ENCODE measurements around the gene AIP. TPM values are rescaled to one million over a fixed set of nuclear protein-coding genes. Genes with fewer than 3 reads are reported as not detected.

Gene AIP
- total RNA-seq, 1 donor from 2014 or later = 46.8 TPM

DNA sequence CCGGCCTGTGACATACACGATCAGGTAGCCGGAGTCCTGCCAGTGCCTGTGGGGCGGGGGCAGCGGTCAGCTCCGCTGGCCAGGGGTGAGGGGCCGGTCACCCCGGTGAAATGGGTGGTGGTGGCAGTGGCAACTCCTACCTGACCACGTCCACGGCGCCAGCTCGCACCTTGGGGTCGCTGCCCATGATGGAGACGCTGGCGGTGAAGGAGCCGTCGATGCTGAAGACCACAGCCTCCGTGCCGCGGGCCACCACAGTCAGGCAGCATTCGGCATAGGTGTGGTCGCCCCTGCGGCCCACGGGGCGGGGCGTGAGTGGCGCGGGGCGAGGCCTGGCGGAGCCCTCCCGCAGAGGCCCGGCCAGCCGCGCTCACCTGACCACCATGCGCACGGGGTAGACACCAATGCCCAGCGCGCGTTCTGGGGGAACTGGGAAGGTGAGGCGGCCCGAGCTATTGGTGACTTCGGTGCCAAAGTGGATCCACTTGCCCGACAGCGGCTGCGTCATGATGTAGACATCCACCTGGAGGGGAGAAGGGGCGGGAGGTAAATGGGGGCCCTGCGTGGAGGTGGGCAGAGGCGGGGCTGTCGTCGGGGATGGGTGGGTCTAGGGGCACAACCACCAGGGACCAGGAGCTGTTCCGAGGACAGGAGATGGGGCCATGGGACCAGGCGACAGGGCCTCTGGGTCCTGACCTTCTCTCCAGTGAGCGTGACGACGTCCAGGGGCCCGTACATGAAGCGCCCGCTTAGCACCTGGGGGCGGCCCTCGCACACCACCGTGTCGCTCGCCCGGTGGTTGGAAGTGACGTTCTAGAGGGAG is 10.9 kb downstream of the AIP start:
- no peak for DNase-seq (ENCODE audit: low spot score)

DNA sequence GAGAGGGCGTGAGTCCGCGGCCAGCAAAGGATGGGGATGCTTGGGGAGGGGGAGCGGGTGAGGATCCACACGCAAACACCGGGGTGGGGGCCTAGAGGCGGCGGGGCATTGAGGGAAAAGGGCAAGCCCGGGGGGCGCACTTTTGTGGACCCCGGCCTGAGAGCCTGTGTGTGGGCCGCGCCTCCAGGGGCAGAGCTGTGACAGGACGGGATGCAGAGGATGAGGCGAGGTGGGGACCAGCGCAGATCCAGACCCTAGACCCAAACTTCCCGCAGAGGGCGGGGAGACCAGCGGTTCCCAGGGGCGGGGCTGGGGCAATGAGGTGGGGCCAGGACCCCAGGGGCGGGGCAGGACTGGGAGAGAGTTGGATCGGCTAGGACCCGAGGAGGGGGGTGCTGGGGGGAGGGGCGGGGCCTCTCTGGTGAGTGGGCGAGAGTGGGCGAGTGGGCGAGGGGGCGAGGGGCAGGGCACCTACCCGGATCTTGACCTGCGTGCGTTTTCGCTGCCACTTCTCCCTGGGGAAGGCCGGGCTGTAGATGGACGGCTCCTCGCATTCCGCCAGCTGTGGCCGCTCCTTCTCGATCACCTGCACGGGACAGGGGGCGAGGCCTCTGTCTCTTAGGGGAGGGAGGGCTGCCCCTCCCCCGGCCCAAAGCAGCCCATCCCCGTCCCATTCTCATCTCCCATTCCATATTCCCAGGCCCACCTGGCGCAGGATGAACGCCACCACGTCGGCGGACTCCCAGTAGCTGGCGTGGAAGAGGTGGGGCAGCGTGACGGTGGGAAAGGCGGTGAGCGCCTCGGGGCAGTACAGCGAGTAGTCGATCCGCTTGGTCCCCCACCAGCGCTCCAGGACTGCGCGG is 11.8 kb downstream of the AIP start:
- DNase-seq (ENCODE audit: low spot score) = no peak

DNA sequence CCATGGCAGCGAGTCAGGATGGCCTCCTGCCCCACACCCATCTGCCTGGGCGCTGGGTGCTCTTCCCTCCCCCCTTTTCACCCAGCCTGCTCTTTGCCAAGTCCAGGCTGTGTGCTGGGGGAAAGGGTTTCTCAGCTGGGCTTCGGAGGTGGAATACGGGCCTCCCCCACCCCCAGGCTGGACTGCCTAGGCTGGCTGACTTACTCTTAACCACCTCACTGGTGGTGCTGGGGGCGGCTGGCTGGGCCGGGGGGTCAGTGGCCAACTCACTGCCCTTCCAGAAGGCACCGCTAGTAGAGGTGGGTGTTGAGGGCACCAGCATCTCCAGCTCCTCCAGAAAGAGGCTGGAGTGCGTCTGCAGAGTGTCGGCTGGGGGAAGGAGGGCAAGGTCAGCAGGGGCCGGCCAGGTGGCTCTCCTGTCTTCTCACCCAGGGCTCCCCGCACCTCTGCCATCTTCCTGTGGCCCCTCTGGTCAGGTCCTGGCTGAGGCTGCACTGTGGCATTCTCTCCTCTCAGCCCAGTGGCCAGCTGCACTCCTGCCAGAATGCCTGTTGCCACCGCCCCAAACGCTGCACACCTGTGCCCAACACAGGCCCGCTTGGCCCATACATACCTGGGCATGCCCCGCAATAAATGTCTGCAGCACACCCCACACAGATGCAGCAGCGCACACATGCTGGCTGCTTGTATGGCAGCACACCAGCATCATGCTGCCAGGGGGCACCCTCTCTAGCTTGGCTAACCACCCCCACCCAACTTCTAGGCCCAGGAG is 12.6 kb downstream of the AIP start:
- no peak for DNase-seq (ENCODE audit: low spot score)

DNA sequence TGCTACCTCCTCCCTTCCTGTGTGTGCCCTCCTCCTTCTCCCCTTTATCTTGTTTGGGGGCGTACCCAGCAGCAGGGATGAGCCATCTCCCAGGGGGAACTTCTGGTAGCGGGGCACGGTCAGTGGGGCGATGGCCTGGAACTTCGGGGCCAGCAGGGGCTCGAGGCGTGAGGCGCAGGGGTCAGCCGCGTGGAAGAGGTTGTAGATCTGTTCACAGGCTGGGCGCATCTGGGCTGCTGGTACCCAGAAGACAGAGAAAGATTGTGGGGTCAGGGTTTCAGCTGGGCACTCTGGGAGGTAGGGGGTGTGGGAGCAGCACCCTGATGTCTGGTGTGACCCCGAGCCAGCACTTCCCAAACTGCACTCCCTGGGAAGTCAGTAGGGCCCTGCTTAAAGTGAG is 13.3 kb downstream of the AIP start:
- no peak for DNase-seq (ENCODE audit: low spot score)

DNA sequence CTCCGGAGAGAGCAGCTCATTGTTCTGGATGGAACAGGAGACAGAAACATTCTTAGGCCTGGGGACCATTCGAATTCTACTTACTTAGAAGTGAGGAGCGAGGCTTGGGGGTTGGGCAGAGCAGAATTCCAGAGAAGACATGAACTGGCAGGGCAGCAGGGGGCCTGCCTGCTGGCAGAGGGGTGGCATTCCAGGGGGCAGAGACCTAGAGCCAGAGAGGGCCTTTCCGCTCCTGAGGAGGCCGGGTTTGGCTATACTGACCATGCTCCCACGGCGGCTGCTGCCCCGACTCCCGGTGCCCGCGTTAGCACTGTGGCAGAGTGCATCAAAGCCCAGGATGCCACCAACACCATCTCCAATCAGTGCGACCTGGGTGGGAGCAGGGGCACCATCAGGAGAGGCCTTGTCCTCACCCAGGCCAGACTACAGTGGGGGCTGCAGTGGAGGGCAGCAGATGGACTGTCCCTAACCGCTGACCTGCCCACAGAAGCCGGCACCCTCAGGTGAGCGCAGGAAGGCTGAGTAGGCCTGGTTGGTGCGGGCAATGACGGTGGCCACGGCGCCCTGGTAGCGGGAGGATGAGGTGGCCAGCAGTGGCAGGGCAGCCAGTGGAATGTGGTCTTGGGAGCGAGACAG is 14.9 kb downstream of the AIP start:
- DNase-seq (ENCODE audit: low spot score) = no peak

DNA sequence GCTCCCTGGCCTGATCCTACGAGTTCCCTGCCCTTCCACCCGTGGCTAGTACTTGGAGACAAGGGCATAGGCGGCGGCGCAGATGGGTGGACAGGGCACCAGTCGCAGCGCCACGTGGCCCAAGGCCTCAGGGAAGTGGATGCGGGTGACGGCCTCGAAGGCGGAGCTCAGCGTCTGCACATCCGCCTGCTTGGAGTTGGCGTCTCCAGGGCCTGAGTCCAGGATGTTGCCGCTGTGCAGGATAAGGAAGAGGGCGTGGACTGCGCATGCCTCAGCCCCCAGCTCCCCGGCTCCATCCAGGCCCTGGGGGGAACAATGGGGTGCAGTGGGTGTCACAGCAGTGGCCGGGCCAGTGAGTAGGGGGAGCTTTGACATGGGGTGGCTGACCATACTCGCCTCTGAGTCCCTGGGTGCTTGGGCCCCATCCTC is 15.7 kb downstream of the AIP start:
- no peak for DNase-seq (ENCODE audit: low spot score)

DNA sequence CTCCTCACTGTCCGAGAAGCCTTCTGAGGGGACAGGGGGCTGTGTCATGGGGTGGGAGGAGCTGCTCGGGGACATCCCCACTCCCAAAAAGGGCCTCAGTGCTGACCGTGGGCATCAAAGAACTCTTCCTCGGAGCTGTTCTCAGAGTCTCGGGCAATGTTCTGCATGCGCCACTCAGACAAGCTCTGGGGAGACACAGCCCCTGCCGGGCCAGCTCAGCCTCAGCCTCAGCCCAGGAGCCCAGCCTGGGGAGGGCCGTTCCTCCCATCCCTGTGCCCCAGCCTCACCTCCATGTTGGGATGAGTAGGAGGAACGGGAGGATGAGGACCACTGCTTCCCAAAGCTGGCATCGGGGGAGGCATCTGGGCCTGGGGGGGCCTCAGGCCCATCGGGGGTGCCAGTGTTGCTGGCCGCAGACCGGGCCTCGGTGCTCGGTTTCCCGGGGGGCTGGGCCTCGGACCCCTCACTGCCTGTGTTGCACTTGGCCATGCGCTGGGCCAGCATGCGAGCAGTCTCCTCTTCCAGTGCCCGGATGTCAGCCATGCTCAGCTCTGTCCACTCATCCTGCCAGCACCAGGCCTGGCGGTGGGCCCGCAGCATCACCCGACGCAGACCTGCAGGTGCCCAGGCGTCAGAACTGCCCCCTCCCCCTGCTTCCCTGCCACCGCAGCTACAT is 17.1 kb downstream of the AIP start:
- no peak for DNase-seq (ENCODE audit: low spot score)

DNA sequence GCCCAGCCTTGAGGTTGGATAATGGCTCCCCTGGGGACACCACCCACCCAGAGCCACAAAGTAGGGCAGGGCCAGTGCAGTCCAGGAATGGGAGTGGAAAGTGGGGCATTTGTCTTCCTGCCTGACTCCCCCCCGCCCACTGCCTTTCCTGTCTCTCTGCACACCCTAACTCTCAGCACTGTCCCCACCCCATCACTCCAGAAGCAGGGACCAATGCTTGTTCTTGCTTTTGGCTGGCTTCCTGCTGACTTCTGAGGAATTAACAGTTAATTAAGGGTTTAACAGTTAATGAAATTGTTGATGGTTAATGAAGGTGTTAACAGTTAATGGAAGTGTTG is 17.6 kb downstream of the AIP start:
- DNase-seq (ENCODE audit: low spot score) = no peak

DNA sequence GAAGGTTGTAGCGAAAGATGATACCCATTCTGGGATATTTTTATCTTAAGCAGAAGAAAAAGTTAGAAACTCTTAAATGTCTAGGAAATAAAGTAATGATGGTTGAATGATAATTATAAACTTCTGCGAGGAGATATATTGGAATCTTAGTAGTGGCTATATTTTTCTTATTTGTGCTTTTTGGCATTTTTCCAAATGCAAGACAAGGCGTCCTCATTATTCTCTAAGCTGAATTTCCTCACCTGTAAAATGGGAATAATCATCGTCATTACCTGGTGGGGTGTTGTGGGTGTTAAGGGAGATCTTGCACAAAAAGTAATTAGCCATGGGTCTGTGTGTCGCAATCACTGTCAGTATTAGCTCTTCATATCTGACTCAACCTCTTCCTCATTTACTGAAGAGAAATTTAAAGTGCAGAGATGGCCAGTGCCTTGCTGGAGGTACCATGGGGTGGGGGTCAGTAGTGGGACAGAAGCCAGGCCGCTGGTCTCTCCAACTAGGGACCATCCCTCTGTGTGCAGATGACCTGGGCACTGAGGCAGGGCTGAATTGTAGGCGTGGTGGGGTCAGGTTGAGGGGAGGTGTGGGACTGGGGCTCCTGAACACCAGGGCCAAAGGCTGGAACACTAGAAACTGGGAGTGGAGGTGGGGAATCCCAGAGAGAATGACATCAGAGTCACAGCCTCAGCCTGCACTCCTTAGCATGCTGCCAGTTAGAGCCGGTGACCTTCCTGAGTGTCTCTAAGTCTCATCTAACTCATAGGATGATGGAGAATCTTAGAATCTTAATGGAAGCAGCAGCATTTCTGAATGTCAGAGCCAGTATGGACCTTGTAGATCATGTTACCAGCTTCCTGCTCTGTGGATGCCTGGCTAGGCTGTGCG is 18.2 kb downstream of the AIP start:
- DNase-seq (ENCODE audit: low spot score) = no peak

DNA sequence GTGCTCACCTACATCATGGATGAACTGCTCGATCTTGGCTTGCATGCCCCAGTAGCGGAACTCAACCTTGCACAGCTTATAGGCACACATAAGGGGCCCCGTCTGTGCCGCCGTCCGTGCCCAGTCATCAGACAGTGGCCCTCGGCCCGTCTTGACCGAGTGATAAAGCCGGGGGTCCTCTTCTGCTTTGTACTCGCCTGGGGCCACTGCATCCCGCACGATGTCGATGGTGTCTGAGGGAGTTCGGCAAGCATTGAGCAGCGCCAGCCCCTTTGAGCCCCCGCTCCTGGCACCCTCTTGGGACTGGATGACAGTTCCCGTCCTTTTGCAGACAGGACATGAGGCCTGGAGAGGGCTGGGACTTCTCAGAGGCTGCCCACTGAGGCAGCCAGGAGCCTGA is 19.0 kb downstream of the AIP start:
- no peak for DNase-seq (ENCODE audit: low spot score)

DNA sequence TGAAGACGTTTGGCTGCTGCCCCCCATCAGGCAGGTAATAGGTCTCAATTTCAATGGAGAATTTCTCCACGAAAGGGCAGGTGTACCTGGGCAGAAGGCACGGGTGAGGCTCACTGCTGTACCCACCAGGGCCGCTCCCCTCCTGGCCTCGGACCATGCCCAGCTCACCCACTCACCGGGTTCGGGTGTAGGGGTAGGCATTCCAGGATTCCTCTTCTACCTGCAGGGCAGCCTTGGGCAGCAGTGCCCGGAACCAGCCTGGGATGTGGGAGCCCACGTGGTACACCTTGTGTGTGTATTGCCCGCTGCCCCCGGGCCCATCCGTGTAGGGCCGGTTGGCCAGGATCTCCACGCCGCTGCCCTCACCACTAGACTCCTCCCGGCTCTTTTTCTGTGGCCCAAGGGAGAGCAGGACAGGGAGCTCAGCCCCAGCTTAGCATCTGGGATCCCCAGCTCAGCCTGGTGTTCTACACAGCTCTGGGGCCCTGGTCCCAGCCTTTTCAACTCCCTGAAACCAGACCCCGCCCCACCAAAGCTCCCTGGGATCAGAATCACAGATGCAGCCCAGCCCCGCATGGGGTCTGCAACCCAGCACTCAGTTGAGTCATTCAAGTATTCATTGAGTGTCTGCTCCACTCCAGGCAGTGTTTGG is 19.6 kb downstream of the AIP start:
- no peak for DNase-seq (ENCODE audit: low spot score)

DNA sequence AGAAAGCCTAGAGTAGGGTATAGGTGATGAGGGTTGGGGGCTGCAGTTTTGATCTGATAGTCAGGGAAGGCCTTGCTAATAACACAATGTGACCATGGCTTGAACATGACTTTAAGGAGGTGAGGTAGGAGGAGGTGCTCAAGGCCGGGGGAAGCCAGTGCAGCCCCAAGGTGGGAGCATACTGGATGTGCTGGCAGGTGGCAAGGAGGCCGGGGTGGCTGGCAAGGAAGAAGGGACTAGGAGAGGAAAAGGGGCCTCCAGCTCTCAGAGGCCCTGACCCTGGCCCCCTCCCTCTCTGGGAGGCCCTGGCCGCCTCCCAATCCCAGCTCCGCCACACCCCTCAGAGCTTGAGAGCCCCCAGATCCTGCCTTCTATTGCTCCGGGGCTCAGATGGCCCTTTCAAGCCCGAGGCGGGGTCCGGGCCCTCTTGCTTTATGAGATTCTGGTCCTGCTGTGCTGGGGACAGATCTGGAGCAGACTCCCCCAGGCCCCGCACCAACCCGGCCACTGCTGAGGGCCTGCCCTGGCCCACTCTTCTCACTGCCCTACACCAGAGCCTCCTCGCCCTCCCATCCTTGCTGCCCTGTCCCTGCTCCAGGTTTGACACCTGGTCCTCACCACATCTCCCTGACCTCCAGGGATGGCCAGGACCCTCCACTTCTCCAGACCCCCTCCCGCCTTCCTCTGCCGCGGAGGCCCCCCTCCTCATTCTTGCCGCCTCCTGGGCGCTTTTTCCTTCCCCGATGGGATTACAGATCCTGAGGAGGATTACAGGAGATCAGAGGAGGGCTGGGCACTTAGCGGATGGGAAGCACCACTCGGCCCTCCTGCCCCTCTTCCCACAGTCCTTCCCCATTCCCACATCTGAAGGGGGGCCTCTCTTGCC is 20.5 kb downstream of the AIP start:
- no peak for DNase-seq (ENCODE audit: low spot score)

DNA sequence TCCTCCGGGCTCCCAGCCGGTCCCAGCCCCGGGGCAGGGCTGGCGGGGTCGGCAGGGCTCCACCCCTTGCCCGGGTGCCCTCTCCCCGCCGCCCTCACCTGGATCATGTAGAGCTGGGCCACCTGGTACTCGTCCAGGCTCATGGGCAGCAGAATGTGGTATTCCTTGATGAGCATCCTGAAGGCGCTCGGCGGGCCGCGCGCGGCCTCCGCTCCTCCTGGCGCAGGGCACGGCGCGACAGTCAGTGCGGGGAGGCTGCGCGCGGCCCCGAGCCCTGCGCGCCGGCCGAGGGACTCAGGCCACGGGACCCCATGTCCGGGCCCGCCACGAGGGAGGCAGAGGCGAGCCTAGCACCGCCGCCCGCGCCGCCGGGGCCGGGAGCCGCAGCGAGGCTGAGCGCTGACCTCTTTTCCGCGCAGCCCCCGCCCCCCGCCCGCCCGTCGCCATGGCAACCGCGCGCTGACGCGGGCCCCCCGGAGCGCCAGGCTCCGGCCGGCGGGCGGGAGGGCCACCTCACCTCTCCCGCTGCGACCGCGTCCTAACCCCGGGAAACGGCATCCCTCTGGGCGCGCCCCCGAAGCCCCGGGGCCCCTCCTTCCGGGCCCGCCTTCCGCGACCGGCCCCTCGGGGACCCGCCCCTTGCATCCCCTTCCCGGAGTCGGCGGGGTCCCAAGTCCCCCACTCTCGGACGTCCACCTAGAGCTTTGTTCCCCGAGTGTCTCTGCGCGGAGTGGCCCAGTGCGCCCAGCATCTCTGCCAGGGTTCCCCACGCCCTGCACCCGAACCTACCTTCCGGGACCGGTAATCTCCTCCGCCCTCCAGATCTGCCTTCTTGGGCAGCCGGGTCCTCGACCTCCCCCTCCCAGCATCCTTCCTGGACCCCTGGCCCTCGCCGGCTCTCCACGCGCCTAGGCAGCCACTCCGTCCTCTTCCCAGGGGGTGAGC is 21.5 kb downstream of the AIP start:
- DNase-seq (ENCODE audit: low spot score) = no peak

DNA sequence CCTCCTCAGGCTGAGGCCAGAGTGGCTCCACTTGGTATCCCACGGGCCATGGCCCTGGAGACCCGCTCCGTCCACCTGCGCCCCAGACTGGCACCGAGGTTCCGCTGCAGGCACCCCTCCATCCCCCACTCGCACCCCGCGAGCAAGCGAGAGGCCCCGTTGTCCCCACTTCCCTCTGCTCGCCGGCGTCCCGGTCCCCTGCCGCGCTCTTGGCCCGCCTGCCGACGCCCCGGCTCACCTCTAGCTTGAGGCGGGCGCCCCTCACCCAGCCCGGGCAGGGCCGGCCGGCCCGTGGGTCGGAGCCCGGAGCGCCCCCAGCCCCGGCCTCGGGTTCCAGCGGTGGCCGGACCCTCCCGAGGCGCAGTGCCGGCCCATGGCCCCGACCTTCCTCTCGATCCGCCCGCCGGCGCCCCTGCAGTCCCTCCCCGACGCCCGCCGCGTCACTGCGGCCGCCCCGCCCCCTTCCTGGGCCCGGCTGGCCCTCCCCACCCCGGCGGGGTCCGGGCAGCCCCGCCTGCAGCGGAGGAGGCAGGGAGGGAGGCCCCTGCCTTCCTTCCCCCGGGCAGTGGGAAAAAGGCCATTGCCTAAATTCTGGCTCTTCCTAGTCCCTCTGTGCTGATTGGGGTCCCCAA is 22.2 kb downstream of the AIP start, which contains the start of gene PITPNM1:
Gene PITPNM1 (minus strand): TSS at position 414 of the 632 bp plus-strand sequence. CDS start 1,183 bp downstream, outside the sequence.
- DNase-seq (ENCODE audit: low spot score) = peak; percentile 81

DNA sequence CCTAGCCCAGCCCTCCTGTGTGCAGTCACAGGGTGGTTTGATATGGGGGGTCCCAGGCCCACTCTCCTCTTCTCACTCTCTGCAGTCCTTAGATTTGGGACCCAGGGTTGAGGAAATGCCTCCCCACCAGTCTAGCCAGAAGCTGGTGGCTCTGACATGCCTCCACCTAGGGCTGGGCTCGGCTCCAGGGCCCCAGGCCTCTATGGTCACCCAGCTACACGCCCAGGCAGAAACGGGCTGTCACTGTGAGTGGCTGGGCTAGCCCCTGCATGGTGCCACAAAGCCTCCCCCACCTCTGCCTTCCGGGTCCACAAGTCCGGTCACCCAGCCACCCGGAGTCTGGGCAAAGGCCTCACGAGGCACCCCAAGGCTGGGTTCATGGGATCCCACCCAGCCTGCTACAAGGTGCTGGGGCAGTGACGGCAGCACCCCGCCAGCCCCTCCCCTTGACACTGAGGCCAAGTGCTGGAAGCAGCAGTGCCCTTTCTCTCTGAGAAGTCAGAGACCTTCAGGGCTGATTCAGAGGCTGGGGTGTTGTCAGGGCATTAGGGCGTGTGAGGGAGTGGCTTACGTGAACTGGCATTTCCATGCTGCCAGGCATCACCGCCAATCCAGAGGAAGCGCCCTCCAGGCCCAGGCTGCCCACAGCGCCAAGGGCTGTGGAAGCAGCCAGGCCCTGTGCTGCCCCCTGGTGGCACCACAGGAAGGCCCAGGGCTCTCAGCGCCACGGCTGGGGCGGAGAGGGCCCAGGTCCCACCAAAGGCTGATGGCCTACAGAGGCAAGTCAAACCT is 23.0 kb downstream of the AIP start:
- DNase-seq (ENCODE audit: low spot score) = peak; percentile 92

DNA sequence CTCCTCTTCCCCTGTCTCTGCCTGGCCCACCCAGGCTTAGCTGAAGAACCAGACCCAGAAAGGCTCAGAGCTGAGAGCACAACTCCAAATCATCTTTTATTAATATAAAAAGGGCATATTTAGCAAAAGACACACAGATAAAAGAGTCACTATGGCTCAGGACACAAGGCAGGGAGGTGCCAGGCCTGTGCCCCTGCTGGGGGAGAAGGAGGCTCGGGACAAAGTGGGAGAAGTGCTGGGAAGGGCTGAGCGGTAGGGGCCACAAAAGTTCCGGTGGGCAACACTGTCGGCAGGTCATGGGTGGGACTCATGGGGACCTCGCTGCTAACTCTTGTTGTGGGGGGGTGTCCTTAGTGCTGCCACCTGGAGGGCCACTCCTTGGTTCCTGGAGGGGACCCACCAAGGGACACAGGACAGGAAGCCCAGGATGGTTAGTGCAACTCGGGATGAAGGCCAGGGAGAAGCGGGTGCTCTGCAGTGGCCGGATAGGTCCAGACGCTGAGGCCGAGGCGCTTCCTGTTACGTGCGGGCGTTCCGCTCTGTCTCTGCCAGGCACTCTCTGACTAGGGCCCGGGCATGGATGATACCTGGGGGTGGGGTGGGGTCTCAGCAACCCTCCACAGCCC is 23.7 kb downstream of the AIP start:
- DNase-seq (ENCODE audit: low spot score) = no peak
